Mesothelial cell of epicardium (in vitro differentiated cells): ENCODE measurements around the gene LYSMD2. TPM values are rescaled to one million over a fixed set of nuclear protein-coding genes. Genes with fewer than 3 reads are reported as not detected.

Experiments
- DNase-seq, 2 experiments: peaks; one replicate each; pipeline ENCODE4 v3.0.0; 2021; ENCODE audit warnings: low spot score in 2 of 2; ENCODE audit not compliant: unreplicated experiment in 2 of 2
- H3K27ac Mint-ChIP-seq: 2 replicates; pipeline ENCODE4 v1.8.0; 2021; ENCODE audit warnings: mixed read lengths
- H3K27me3 Mint-ChIP-seq: 2 replicates; pipeline ENCODE4 v1.8.0; 2021; ENCODE audit warnings: low read depth, mixed read lengths
- H3K36me3 Mint-ChIP-seq: 2 replicates; pipeline ENCODE4 v1.8.0; 2021; ENCODE audit warnings: mixed read lengths
- H3K4me1 Mint-ChIP-seq: 2 replicates; pipeline ENCODE4 v1.8.0; 2021; ENCODE audit warnings: mixed read lengths
- H3K4me3 Mint-ChIP-seq: 2 replicates; pipeline ENCODE4 v1.8.0; 2021; ENCODE audit warnings: mild to moderate bottlenecking, moderate library complexity, mixed read lengths
- H3K9me3 Mint-ChIP-seq: 2 replicates; pipeline ENCODE4 v1.8.0; 2021; ENCODE audit warnings: mixed read lengths
- CTCF ChIP-seq: fragments of 200-600 bp; sonication (generic); IDR thresholded peaks from one replicate; pipeline ENCODE4 v1.5.0; 2021; ENCODE audit warnings: antibody characterized with exemption; ENCODE audit not compliant: unreplicated experiment
- total RNA-seq: library from RNA; stranded (reverse); gene quantifications from 3 replicates; pipeline ENCODE4 v1.2.1, GENCODE V29; 2021

The LYSMD2 gene
- total RNA-seq, 1 donor from 2014 or later = 1.9 TPM

GRCh38 chr15:51677021-51677420 is 60.4 kb downstream of the LYSMD2 start:
- DNase-seq = no peak
- Mint-ChIP-seq H3K27ac (no peak overlapping the region), H3K27me3 (peaks cover 32% of the 10 kb centered on the region), H3K4me3 (no peak overlapping the region), H3K9me3 (no peaks in the 10 kb centered on the region), H3K36me3 (no peaks in the 10 kb centered on the region), H3K4me1 (peaks cover 10% of the 10 kb centered on the region)
- TF ChIP-seq CTCF = no peak

GRCh38 chr15:51675234-51675633 is 62.2 kb downstream of the LYSMD2 start:
- Mint-ChIP-seq H3K27me3 (peaks cover 15% of the 10 kb centered on the region), H3K9me3 (no peaks in the 10 kb centered on the region), H3K36me3 (no peaks in the 10 kb centered on the region), H3K4me3 (no peak overlapping the region), H3K27ac (no peak overlapping the region), H3K4me1 (peaks cover 5% of the 10 kb centered on the region)
- DNase-seq = no peak
- TF ChIP-seq CTCF = no peak

Other genes with a start within 250 kb of the LYSMD2 start
- 41.3 to 44.8 TPM (median 43.2 TPM) in 3 replicates for gene DMXL2, start 114.9 kb downstream of the LYSMD2 start, total RNA-seq
- not detected in 3 replicates for gene SCG3, start 56.2 kb downstream of the LYSMD2 start, total RNA-seq
- 9.0 to 10.4 TPM (median 10.0 TPM) in 3 replicates for gene TMOD2, start 13.9 kb upstream of the LYSMD2 start, total RNA-seq
- 25.7 to 28.3 TPM (median 27.2 TPM) in 3 replicates for gene TMOD3, start 92.0 kb upstream of the LYSMD2 start, total RNA-seq
- gene LEO1, start 234.1 kb upstream of the LYSMD2 start, total RNA-seq = 20.2 to 22.4 TPM (median 20.4 TPM) in 3 replicates